Measurements from ENCODE around the gene LIPC. TPM values are rescaled to one million over a fixed set of nuclear protein-coding genes. Genes with fewer than 3 reads are reported as not detected.

LIPC gene
- total and polyA plus RNA-seq, 7 experiments from 2014 or later = 0.46 to 5.1 (median 0.77) TPM

GRCh38 chr15:58546635-58547627, 115.1 kb downstream of the LIPC start:
- H3K27me3 ChIP-seq (ENCODE audit: control insufficient read depth in 2 of 2, insufficient read depth in 2 of 2, low read length in 2 of 2) = no peaks in the 10 kb centered on the region
- Mint-ChIP-seq H3K4me3 (peak overlapping the region in 3 of 10 donors; percentile 26 to 53 (median 39)), H3K36me3 (peaks cover 0 to 27% (median 0%) of the 10 kb centered on the region in 5 donors), H3K9me3 (peaks cover 0 to 8% (median 0%) of the 10 kb centered on the region in 11 donors), H3K27me3 (no peaks in the 10 kb centered on the region), H3K27ac (peak overlapping the region in 3 of 9 donors; percentile 26 to 98 (median 49)), H3K4me1 (peaks cover 23 to 77% (median 29%) of the 10 kb centered on the region in 7 donors)
- DNase-seq (no peak), ATAC-seq (no peak)
- intact Hi-C loops (cut with micrococcal nuclease) = no loop called here
- no peak overlapping the region for H3K27ac ChIP-seq (ENCODE audit: low read depth, low read length)
- no peak overlapping the region for H3K4me3 ChIP-seq (ENCODE audit: low read length)
- no peaks in the 10 kb centered on the region for H3K36me3 ChIP-seq (ENCODE audit: control insufficient read depth in 2 of 3, insufficient read depth in 3 of 3, low read length in 3 of 3)
- ChIA-PET POLR2A (interaction anchor here (0.7 kb wide), 1 partner anchor 65 kb away, joined by 7 read pairs; no protein-coding TSS in a partner anchor), CTCF (interaction anchor here (0.6 kb wide), 2 partner anchors 10 to 331 kb away, joined by 3 to 4 read pairs; no protein-coding TSS in a partner anchor)
- H3K4me1 ChIP-seq (ENCODE audit: control insufficient read depth in 2 of 2, insufficient read depth in 2 of 2, low read length in 2 of 2) = peaks cover 0 to 12% of the 10 kb centered on the region in 2 donors
- no peaks in the 10 kb centered on the region for H3K9me3 ChIP-seq (ENCODE audit: control insufficient read depth in 2 of 3, low read length in 3 of 3)

GRCh38 chr15:58547628-58548307, 116.0 kb downstream of the LIPC start:
- DNase-seq (no peak), ATAC-seq (no peak)
- Histone ChIP-seq H3K4me3 (ENCODE audit: low read length) (no peak overlapping the region), H3K36me3 (ENCODE audit: control insufficient read depth in 2 of 3, insufficient read depth in 3 of 3, low read length in 3 of 3) (no peaks in the 10 kb centered on the region), H3K27ac (ENCODE audit: low read depth, low read length) (no peak overlapping the region), H3K9me3 (ENCODE audit: control insufficient read depth in 2 of 3, low read length in 3 of 3) (no peaks in the 10 kb centered on the region), H3K4me1 (ENCODE audit: control insufficient read depth in 2 of 2, insufficient read depth in 2 of 2, low read length in 2 of 2) (peaks cover 0 to 12% of the 10 kb centered on the region in 2 donors), H3K27me3 (ENCODE audit: control insufficient read depth in 2 of 2, insufficient read depth in 2 of 2, low read length in 2 of 2) (no peaks in the 10 kb centered on the region)
- peaks cover 26 to 80% (median 33%) of the 10 kb centered on the region in 7 donors for H3K4me1 Mint-ChIP-seq
- intact Hi-C loops (cut with micrococcal nuclease) = no loop called here
- H3K27ac Mint-ChIP-seq = peak overlapping the region in 2 of 9 donors; percentile 26 to 37
- POLR2A ChIA-PET = interaction anchor here (0.7 kb wide), 1 partner anchor 64 kb away, joined by 7 read pairs; no protein-coding TSS in a partner anchor
- peak overlapping the region in 1 of 10 donors; percentile 13 for H3K4me3 Mint-ChIP-seq
- H3K36me3 Mint-ChIP-seq = peaks cover 0 to 26% (median 0%) of the 10 kb centered on the region in 5 donors
- H3K9me3 Mint-ChIP-seq = peaks cover 0 to 8% (median 0%) of the 10 kb centered on the region in 11 donors
- CTCF ChIA-PET = interaction anchor here (0.6 kb wide), 1 partner anchor 11 kb away, joined by 4 read pairs; no protein-coding TSS in a partner anchor
- H3K27me3 Mint-ChIP-seq = no peaks in the 10 kb centered on the region

- Histone ChIP-seq H3K9me3 (ENCODE audit: control insufficient read depth in 2 of 3, low read length in 3 of 3) (no peaks in the 10 kb centered on the region), H3K27me3 (ENCODE audit: control insufficient read depth in 2 of 2, insufficient read depth in 2 of 2, low read length in 2 of 2) (no peaks in the 10 kb centered on the region), H3K27ac (ENCODE audit: low read depth, low read length) (no peak overlapping the region), H3K36me3 (ENCODE audit: control insufficient read depth in 2 of 3, insufficient read depth in 3 of 3, low read length in 3 of 3) (no peaks in the 10 kb centered on the region), H3K4me3 (ENCODE audit: low read length) (no peak overlapping the region), H3K4me1 (ENCODE audit: control insufficient read depth in 2 of 2, insufficient read depth in 2 of 2, low read length in 2 of 2) (peaks cover 0 to 12% of the 10 kb centered on the region in 2 donors)
- no peak for ATAC-seq
- intact Hi-C loops (cut with micrococcal nuclease) = no loop called here
- Mint-ChIP-seq H3K36me3 (peaks cover 0 to 24% (median 0%) of the 10 kb centered on the region in 5 donors), H3K27ac (peak overlapping the region in 1 of 9 donors; percentile 63), H3K4me1 (peaks cover 26 to 77% (median 33%) of the 10 kb centered on the region in 7 donors), H3K27me3 (no peaks in the 10 kb centered on the region), H3K4me3 (no peak overlapping the region), H3K9me3 (peaks cover 0 to 8% (median 0%) of the 10 kb centered on the region in 11 donors)
- POLR2A ChIA-PET = no interaction called here
- no peak for DNase-seq
- CTCF ChIA-PET = no interaction called here
These were observed 116.7 kb downstream of the LIPC start for GRCh38 chr15:58548308-58549012.

GRCh38 chr15:58549013-58549784, 117.4 kb downstream of the LIPC start:
- Mint-ChIP-seq H3K9me3 (peaks cover 0 to 8% (median 0%) of the 10 kb centered on the region in 11 donors), H3K4me1 (peaks cover 26 to 76% (median 33%) of the 10 kb centered on the region in 7 donors), H3K27me3 (peaks cover 0 to 2% (median 0%) of the 10 kb centered on the region in 5 donors), H3K4me3 (no peak overlapping the region), H3K27ac (peak overlapping the region in 2 of 9 donors; percentile 23 to 51), H3K36me3 (peaks cover 0 to 24% (median 0%) of the 10 kb centered on the region in 5 donors)
- ChIA-PET POLR2A (no interaction called here), CTCF (no interaction called here)
- Histone ChIP-seq H3K27me3 (ENCODE audit: control insufficient read depth in 2 of 2, insufficient read depth in 2 of 2, low read length in 2 of 2) (no peaks in the 10 kb centered on the region), H3K9me3 (ENCODE audit: control insufficient read depth in 2 of 3, low read length in 3 of 3) (no peaks in the 10 kb centered on the region), H3K4me1 (ENCODE audit: control insufficient read depth in 2 of 2, insufficient read depth in 2 of 2, low read length in 2 of 2) (peaks cover 0 to 12% of the 10 kb centered on the region in 2 donors), H3K36me3 (ENCODE audit: control insufficient read depth in 2 of 3, insufficient read depth in 3 of 3, low read length in 3 of 3) (no peaks in the 10 kb centered on the region), H3K27ac (ENCODE audit: low read depth, low read length) (no peak overlapping the region), H3K4me3 (ENCODE audit: low read length) (no peak overlapping the region)
- ATAC-seq (no peak), DNase-seq (no peak)
- intact Hi-C loops (cut with micrococcal nuclease) = no loop called here

- Mint-ChIP-seq H3K9me3 (peaks cover 0 to 8% (median 0%) of the 10 kb centered on the region in 11 donors), H3K4me3 (no peak overlapping the region), H3K4me1 (peaks cover 26 to 74% (median 33%) of the 10 kb centered on the region in 7 donors), H3K36me3 (peaks cover 0 to 23% (median 0%) of the 10 kb centered on the region in 5 donors), H3K27me3 (peaks cover 0 to 4% (median 0%) of the 10 kb centered on the region in 5 donors), H3K27ac (peak overlapping the region in 3 of 9 donors; percentile 23 to 52 (median 51))
- intact Hi-C loops (cut with micrococcal nuclease) = no loop called here
- Histone ChIP-seq H3K36me3 (ENCODE audit: control insufficient read depth in 2 of 3, insufficient read depth in 3 of 3, low read length in 3 of 3) (no peaks in the 10 kb centered on the region), H3K27me3 (ENCODE audit: control insufficient read depth in 2 of 2, insufficient read depth in 2 of 2, low read length in 2 of 2) (no peaks in the 10 kb centered on the region), H3K4me3 (ENCODE audit: low read length) (no peak overlapping the region), H3K9me3 (ENCODE audit: control insufficient read depth in 2 of 3, low read length in 3 of 3) (no peaks in the 10 kb centered on the region), H3K4me1 (ENCODE audit: control insufficient read depth in 2 of 2, insufficient read depth in 2 of 2, low read length in 2 of 2) (peaks cover 0 to 12% of the 10 kb centered on the region in 2 donors), H3K27ac (ENCODE audit: low read depth, low read length) (no peak overlapping the region)
- ChIA-PET POLR2A (no interaction called here), CTCF (interaction anchor here (0.7 kb wide), 1 partner anchor 288 kb away, joined by 4 read pairs; no protein-coding TSS in a partner anchor)
- DNase-seq (no peak), ATAC-seq (no peak)
These were observed 117.9 kb downstream of the LIPC start for GRCh38 chr15:58549785-58550074.

All from naive thymus-derived CD4-positive, alpha-beta T cell (primary cell).